ENCODE data around the gene TMEM80. TPM values are rescaled to one million over a fixed set of nuclear protein-coding genes. Genes with fewer than 3 reads are reported as not detected.

Gene TMEM80
- total and polyA plus RNA-seq, 9 donors: 10.1 to 26.0 (median 19.2) TPM

- Histone ChIP-seq H3K27ac (ENCODE audit: low read length) (no peak overlapping the region), H3K27me3 (ENCODE audit: control insufficient read depth, insufficient read depth, low read length) (peaks cover 56% of the 10 kb centered on the region), H3K4me1 (ENCODE audit: control insufficient read depth, insufficient read depth, low read length) (peaks cover 35% of the 10 kb centered on the region), H3K9me3 (replicated peaks; ENCODE audit: control insufficient read depth, low read depth, low read length) (no peaks in the 10 kb centered on the region), H3K4me3 (ENCODE audit: low read length) (no peak overlapping the region), H3K36me3 (ENCODE audit: control insufficient read depth, insufficient read depth, low read length) (peaks cover 23% of the 10 kb centered on the region)
- DNase-seq: no peak
- 13% methylated on average over 21 of the region's 22 CpGs for WGBS (ENCODE audit: insufficient coverage)
Measured at GRCh38 chr11:706439-706956, 10.9 kb downstream of the TMEM80 start.

DNA sequence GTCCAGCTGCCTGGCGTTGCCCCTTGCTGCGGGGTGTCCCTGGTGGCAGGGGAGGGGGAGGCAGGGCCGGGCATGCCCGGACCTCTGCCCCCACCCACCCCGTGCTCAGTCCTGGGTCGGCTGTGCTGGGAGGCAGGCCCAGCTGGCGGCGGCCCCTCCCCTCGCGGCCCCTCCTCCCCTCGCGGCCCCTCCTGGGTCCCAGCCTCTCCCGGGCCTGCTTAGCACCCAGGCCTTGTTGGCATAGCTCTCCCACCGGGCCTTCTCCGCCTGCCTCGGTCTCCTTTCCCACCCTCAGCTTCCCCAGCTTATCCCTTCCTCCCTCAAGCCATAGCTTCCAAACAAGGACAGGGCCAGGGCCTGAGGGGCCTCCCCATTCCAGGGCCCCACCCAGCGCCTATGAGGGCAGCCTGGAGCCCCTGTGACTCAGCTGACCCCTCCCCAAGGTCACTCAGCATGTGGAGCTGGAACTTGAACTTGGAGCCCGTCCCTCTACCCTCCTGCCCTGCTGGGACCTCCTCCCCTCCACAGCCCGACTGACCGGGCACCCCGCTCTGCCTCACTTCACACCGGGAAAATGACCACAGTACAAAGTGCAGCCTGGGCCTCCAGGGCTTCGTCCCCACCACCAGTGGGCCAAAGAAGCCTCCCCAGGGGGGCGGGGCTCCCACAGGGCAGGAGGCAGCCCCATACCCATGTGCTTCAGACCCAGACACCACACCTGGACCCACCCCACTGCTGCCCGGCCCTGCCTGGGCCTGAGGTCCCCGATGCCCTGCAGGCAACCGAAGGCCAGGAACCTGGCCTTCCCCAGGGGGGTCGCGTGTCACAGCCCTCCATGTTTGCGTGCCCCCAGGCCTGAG, 11.6 kb downstream of the TMEM80 start:
- DNase-seq: no peak
- 40% methylated on average over 27 of the region's 30 CpGs for WGBS (ENCODE audit: insufficient coverage)
- H3K27me3 ChIP-seq (ENCODE audit: control insufficient read depth, insufficient read depth, low read length): peaks cover 57% of the 10 kb centered on the region
- H3K27ac ChIP-seq (ENCODE audit: low read length): no peak overlapping the region
- peaks cover 18% of the 10 kb centered on the region for H3K36me3 ChIP-seq (ENCODE audit: control insufficient read depth, insufficient read depth, low read length)
- peaks cover 35% of the 10 kb centered on the region for H3K4me1 ChIP-seq (ENCODE audit: control insufficient read depth, insufficient read depth, low read length)
- H3K9me3 ChIP-seq (replicated peaks; ENCODE audit: control insufficient read depth, low read depth, low read length): no peaks in the 10 kb centered on the region
- no peak overlapping the region for H3K4me3 ChIP-seq (ENCODE audit: low read length)

DNA sequence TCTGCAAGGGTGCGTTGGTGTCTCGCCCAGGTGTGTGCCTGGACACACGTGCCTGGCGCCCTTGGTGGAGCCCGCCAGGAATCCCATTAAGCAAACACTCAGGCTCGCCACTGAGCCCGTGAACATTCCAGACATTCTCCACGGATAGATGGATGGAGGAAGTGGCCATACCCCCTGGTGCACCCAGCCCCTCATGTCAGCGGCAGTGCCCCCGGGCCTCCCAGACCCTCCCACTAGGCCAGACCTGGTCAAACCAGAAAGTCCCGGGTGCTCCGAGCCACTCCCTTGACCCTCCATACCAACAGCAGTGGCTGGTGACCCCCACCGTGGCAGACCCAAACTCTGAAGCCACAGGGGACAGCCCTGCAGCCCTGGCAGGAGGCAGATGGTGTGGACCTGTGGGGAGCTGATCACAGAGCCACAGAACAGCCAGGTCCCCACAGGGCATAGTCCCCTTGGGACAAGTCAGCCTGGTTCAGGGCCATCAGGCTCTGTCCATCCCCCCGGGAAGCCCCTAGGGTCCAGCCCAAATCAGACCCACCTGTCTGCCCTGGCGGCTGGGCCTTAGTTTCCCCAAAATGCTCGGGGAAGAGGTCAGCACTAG, 12.3 kb downstream of the TMEM80 start:
- Histone ChIP-seq H3K27ac (ENCODE audit: low read length) (no peak overlapping the region), H3K4me1 (ENCODE audit: control insufficient read depth, insufficient read depth, low read length) (peaks cover 30% of the 10 kb centered on the region), H3K9me3 (replicated peaks; ENCODE audit: control insufficient read depth, low read depth, low read length) (no peaks in the 10 kb centered on the region), H3K27me3 (ENCODE audit: control insufficient read depth, insufficient read depth, low read length) (peaks cover 61% of the 10 kb centered on the region), H3K36me3 (ENCODE audit: control insufficient read depth, insufficient read depth, low read length) (peaks cover 12% of the 10 kb centered on the region), H3K4me3 (ENCODE audit: low read length) (no peak overlapping the region)
- 89% methylated on average over 6 of the region's 16 CpGs for WGBS (ENCODE audit: insufficient coverage)
- no peak for DNase-seq

GRCh38 chr11:708511-708910, 12.9 kb downstream of the TMEM80 start:
- no peaks in the 10 kb centered on the region for H3K9me3 ChIP-seq (replicated peaks; ENCODE audit: control insufficient read depth, low read depth, low read length)
- H3K27me3 ChIP-seq (ENCODE audit: control insufficient read depth, insufficient read depth, low read length): peaks cover 63% of the 10 kb centered on the region
- H3K4me3 ChIP-seq (ENCODE audit: low read length): no peak overlapping the region
- WGBS (ENCODE audit: insufficient coverage): 64% methylated on average over 5 of the region's 7 CpGs
- H3K4me1 ChIP-seq (ENCODE audit: control insufficient read depth, insufficient read depth, low read length): peaks cover 24% of the 10 kb centered on the region
- DNase-seq: no peak
- H3K27ac ChIP-seq (ENCODE audit: low read length): no peak overlapping the region
- H3K36me3 ChIP-seq (ENCODE audit: control insufficient read depth, insufficient read depth, low read length): peaks cover 7% of the 10 kb centered on the region

DNA sequence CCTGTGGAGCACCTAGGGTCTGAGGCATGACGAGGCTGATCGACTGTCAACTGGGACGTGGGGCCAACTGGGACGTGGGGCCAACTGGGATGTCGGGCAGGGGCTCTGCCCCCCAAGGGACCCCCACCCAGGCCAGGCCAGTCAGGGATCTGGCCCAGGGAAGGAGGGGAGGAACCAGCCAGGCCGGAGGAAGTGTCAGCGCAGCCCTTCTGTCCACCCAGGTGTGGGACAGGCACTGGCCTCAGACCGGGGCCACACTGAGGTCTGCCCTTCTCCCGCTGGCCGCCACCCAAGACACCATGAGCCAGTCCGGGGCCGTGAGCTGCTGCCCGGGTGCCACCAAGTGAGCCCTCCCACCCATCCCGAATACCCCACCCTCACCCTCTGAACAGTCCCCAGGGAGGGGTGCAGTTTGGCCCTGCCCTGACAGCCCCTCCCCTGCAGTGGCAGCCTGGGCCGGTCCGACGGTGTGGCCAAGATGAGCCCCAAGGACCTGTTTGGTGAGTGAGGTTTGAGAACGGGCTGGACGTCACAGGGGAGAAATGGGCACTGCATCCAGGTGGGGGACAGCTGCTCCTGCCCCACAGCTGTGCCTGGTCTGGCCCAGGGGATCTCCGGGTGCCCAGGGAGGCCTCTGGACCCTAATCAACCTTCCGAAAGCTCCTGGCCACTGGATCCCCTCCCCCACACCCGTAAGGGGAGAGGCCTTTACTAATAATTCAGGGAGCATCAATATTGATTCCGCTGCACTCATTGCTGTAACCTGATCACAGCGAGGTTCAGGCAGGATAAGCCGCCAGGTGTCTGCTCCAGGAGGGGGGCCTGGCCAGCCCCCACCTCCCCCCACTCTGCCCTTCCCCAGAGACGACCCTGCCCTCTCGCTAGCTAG, 13.7 kb downstream of the TMEM80 start:
- DNase-seq: no peak
- WGBS (ENCODE audit: insufficient coverage): 47% methylated on average over 12 of the region's 27 CpGs
- Histone ChIP-seq H3K4me3 (ENCODE audit: low read length) (no peak overlapping the region), H3K27ac (ENCODE audit: low read length) (no peak overlapping the region), H3K9me3 (replicated peaks; ENCODE audit: control insufficient read depth, low read depth, low read length) (no peaks in the 10 kb centered on the region), H3K4me1 (ENCODE audit: control insufficient read depth, insufficient read depth, low read length) (peaks cover 19% of the 10 kb centered on the region), H3K27me3 (ENCODE audit: control insufficient read depth, insufficient read depth, low read length) (peaks cover 66% of the 10 kb centered on the region), H3K36me3 (ENCODE audit: control insufficient read depth, insufficient read depth, low read length) (peaks cover under 1% of the 10 kb centered on the region)

- Histone ChIP-seq H3K27me3 (ENCODE audit: control insufficient read depth, insufficient read depth, low read length) (peaks cover 38% of the 10 kb centered on the region), H3K9me3 (replicated peaks; ENCODE audit: control insufficient read depth, low read depth, low read length) (peaks cover 3% of the 10 kb centered on the region)
Measured at GRCh38 chr11:714436-714835, 18.8 kb downstream of the TMEM80 start.

GRCh38 chr11:719214-720016, 23.8 kb downstream of the TMEM80 start:
- Histone ChIP-seq H3K36me3 (ENCODE audit: control insufficient read depth, insufficient read depth, low read length) (no peaks in the 10 kb centered on the region), H3K4me1 (ENCODE audit: control insufficient read depth, insufficient read depth, low read length) (peaks cover 12% of the 10 kb centered on the region), H3K9me3 (replicated peaks; ENCODE audit: control insufficient read depth, low read depth, low read length) (peaks cover 3% of the 10 kb centered on the region), H3K27ac (ENCODE audit: low read length) (no peak overlapping the region), H3K27me3 (ENCODE audit: control insufficient read depth, insufficient read depth, low read length) (peaks cover 55% of the 10 kb centered on the region), H3K4me3 (ENCODE audit: low read length) (no peak overlapping the region)
- WGBS (ENCODE audit: insufficient coverage): 77% methylated on average over 29 of the region's 34 CpGs
- no peak for DNase-seq

More at GRCh38 chr11:714436-714835, 18.8 kb downstream of the TMEM80 start:
- Histone ChIP-seq H3K4me3 (ENCODE audit: low read length) (no peak overlapping the region), H3K36me3 (ENCODE audit: control insufficient read depth, insufficient read depth, low read length) (no peaks in the 10 kb centered on the region), H3K4me1 (ENCODE audit: control insufficient read depth, insufficient read depth, low read length) (peaks cover 3% of the 10 kb centered on the region), H3K27ac (ENCODE audit: low read length) (no peak overlapping the region)
- WGBS (ENCODE audit: insufficient coverage): 100% methylated on average over 1 of the region's 6 CpGs
- no peak for DNase-seq

GRCh38 chr11:720017-720641, 24.5 kb downstream of the TMEM80 start:
- DNase-seq: no peak
- H3K27me3 ChIP-seq (ENCODE audit: control insufficient read depth, insufficient read depth, low read length): peaks cover 60% of the 10 kb centered on the region
- H3K36me3 ChIP-seq (ENCODE audit: control insufficient read depth, insufficient read depth, low read length): no peaks in the 10 kb centered on the region
- H3K4me3 ChIP-seq (ENCODE audit: low read length): no peak overlapping the region
- H3K27ac ChIP-seq (ENCODE audit: low read length): no peak overlapping the region
- peaks cover 16% of the 10 kb centered on the region for H3K4me1 ChIP-seq (ENCODE audit: control insufficient read depth, insufficient read depth, low read length)
- WGBS (ENCODE audit: insufficient coverage): 53% methylated on average over 35 of the region's 35 CpGs
- peaks cover 3% of the 10 kb centered on the region for H3K9me3 ChIP-seq (replicated peaks; ENCODE audit: control insufficient read depth, low read depth, low read length)

DNA sequence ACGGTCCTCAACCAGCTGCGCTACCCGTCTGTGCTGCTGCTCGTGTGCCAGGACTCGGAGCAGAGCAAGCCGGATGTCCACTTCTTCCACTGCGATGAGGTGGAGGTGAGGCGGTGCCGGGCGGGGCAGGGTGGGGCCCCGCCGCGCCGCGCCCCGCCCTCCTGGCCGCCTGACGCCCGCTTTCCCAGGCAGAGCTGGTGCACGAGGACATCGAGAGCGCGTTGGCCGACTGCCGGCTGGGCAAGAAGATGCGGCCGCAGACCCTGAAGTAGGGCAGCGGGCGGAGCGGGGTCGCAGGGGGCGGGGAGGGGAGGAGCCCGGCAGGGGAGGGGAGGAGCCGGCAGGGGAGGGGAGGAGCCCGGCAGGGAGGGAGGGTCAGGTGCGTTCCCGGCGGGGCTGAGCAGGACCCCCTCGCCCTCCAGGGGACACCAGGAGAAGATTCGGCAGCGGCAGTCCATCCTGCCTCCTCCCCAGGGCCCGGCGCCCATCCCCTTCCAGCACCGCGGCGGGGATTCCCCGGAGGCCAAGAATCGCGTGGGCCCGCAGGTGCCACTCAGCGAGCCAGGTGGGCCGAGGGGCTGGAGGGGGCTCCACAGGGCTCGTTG, 25.1 kb downstream of the TMEM80 start:
- no peak for DNase-seq
- WGBS (ENCODE audit: insufficient coverage): 3% methylated on average over 44 of the region's 53 CpGs
- no peaks in the 10 kb centered on the region for H3K36me3 ChIP-seq (ENCODE audit: control insufficient read depth, insufficient read depth, low read length)

More for the DNA sequence above, 25.1 kb downstream of the TMEM80 start:
- H3K27me3 ChIP-seq (ENCODE audit: control insufficient read depth, insufficient read depth, low read length): peaks cover 66% of the 10 kb centered on the region
- H3K4me1 ChIP-seq (ENCODE audit: control insufficient read depth, insufficient read depth, low read length): peaks cover 17% of the 10 kb centered on the region
- no peak overlapping the region for H3K4me3 ChIP-seq (ENCODE audit: low read length)
- H3K27ac ChIP-seq (ENCODE audit: low read length): no peak overlapping the region
- H3K9me3 ChIP-seq (replicated peaks; ENCODE audit: control insufficient read depth, low read depth, low read length): no peaks in the 10 kb centered on the region

All from muscle of leg (tissue), 11 donors.